Amniotic stem cell (primary cell): Measurements from ENCODE around the gene LACC1.

ENCODE experiments used
- DNase-seq: peaks from one replicate; lab custom pipeline; 2025; lab: John Stamatoyannopoulos, UW

LACC1 gene

GRCh38 chr13:43879755-43880181, at the start of gene LACC1:
TSS of gene LACC1 (plus strand) at chr13:43879904. CDS start at chr13:43880986, 1,082 bp downstream.
- DNase-seq, result no peak

- DNase-seq, result peak; percentile 82
Measured at GRCh38 chr13:43830497-43830881, 49.2 kb upstream of the LACC1 start.

DNA sequence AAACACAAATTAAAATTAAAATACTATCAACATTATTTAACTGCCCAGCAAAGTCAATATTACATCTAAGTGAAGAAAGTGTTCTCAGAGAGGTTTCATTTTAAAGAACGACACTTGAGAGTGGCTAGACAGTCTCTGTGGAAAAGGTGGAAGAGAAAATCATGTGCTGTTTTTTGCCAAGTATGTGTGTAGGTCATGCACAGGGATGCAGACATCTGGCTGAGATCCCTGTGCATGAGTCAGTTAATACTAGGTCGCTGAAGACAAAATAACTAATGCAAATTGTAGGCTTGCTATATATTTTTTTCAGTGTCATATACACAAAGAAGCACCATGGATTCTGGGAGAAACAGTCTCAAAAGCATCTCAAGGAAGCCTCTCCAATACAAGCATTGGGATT, 48.6 kb upstream of the LACC1 start:
- DNase-seq, result peak; percentile 28

DNA sequence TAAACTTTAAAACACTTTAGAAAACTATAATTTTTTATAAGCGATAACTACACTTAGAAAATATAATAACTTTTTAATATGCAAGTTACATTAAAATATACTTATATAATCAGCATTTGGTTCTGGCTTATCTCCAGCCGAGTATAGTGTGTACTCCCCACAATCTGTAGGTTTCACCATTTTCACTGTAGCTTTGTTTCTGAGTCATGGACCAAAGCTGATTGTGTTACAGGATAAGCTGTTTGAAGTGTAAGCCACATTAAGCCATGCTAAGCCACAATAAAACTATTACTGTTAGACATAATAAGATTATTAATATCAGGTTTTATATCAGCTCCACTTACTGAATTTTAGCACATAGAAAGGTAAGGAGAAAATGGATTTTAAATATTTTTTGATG, 44.0 kb upstream of the LACC1 start:
- no peak for DNase-seq

DNA sequence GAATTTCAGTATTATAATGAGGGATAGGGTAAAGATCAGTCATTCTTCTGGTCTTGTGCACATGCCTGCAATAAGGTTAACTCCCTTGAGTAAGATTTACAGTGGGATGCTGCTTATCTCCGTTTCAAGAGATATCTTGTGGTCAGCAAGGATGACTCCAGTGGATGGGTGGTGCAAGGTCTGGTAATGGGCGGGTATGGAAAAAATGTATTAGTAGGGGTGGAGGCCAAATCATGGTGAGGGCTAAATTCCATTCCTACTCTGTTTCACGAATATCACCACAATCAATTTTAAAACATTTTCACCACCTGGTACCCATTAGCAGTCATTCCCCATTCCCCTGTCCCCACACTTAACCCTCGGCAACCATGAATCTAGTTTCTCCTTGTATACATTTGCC, 40.8 kb upstream of the LACC1 start:
- no peak for DNase-seq

GRCh38 chr13:43846496-43847158, 33.1 kb upstream of the LACC1 start:
- DNase-seq, result no peak

- DNase-seq, result no peak
Measured at GRCh38 chr13:43848001-43848649, 31.6 kb upstream of the LACC1 start.

DNA sequence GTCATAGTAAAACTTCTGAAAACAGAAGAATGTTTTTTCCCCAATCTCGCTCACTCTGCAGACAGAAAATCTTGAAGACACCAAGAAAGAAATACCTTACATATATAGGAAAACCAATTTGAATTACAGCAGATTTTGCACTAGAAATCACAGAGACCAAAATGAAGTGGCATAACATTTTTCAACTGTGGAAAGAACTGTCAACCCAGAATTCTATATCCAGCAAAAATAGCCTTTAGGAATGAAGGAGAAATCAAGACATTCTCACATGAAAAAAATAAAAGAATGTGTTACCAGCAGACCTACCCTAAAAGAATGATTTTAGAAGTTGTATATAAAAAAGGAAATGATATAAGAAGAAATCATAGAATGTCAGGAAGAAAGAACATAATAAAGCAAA, 28.8 kb upstream of the LACC1 start:
- no peak for DNase-seq

- no peak for DNase-seq
Measured at GRCh38 chr13:43852923-43853404, 26.7 kb upstream of the LACC1 start.

DNA sequence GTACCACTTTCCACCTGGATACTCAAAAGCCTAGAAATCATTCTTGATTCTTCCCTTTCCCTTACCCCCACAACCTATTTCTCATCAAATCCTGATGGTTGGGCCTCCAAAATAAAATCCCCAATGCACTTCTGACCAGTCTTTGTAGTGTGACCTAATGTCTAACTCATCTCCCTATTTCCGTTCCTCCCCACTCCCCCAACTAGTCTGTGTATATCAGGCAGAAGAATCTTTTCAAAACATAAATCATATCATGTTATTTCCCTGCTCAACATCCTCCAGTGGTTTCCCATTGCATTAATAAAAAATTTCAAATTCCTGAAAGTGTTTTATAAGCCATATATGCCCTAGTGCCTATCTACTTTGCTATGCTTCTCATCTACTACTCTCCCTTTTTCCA, 17.8 kb upstream of the LACC1 start:
- DNase-seq, result no peak

DNA sequence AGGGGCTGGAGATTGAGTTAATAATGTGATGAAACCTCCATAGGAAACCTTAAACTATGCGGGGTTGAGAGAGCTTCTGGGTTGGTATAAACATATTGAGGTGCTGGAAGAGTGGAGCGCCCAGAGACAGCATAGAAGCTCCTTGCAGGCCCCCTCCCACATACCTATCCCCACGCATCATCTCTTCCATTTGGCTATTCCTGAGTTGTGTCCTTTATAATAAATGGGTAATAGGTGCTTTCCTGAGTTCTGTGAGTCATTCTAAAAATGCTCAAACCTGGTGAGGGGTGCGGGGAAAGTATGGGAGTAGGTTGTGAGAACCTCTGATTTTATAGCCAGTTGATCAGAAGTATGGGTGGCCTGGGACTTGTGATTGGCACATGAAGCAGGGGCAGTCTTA, 14.8 kb upstream of the LACC1 start:
- DNase-seq, result no peak

DNA sequence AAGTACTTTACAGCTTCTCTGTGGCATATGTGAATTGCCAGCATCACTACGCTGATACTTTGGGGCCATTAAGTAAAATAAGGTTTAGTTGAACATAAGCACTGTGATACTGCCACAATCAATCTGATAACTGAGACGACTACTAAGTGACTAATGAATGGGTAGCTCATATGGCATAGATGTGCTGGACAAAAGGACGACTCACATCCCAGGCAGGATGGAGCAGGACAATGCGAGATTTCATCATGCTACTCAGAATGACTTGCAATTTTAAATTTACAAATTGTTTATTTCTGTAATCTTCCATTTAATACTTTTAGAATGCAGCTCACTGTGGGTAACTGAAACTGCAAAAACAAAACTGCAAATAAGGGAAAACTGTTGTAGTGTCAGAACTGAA, 13.8 kb upstream of the LACC1 start:
- DNase-seq, result no peak

GRCh38 chr13:43872181-43872580, 7.5 kb upstream of the LACC1 start:
- no peak for DNase-seq

GRCh38 chr13:43874504-43875092, 5.1 kb upstream of the LACC1 start:
- no peak for DNase-seq

GRCh38 chr13:43876366-43876765, 3.3 kb upstream of the LACC1 start:
- DNase-seq, result no peak

GRCh38 chr13:43877326-43877725, 2.4 kb upstream of the LACC1 start:
- DNase-seq, result no peak

GRCh38 chr13:43877766-43878165, 1.9 kb upstream of the LACC1 start:
- no peak for DNase-seq

DNA sequence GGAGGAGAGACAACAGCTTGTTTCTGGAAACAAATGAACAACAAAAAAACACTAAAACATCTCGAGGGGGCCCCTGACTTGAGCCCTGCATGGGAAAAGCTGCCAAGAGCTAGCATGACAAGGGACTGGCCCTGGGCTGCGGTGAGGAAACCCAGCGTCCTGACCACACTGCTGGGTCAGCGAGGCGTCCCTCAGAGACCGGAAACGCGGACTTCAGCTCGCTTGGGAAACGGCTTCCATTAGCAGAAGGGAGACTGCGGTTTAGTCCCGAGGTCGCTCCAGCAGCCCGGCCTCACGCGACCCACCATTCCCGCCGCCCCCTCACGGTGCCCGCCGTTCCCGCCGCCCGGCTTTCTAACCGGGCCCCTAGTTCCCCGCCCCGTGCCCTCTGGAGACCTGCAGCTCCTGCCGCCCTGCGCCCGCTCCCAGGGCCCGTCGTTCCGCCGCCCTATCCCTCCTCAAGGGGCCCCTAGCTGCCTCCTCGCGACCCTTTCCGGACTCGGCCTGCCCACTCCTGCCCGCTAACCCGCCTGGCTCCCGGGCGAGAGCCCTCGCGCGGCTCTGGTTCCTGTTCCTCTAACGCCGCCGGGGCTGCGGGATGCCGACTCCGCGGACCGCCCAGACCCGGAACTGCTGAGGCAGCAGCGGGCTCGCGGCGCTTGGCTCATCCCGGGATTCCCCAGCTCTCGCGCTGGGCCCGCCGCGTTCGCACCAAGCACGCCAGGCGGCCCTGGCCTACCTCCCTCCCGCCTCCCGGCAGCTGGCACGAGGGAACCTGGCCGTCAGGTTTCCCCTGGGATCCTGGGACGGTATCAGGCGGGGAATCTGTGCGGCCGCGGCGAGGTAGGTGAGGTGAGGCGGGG, 581 bp upstream of the LACC1 start, which contains the start of gene CCDC122:
Gene CCDC122, minus strand, starts transcription at position 849 of the 863 bp plus-strand sequence. CDS start 10,364 bp downstream, outside the sequence.
- DNase-seq, result peak; percentile 65

- DNase-seq, result no peak
Measured at GRCh38 chr13:43880214-43880855, 631 bp downstream of the LACC1 start.

GRCh38 chr13:43880926-43881325, 1.2 kb downstream of the LACC1 start:
- DNase-seq, result no peak

- DNase-seq, result no peak
Measured at GRCh38 chr13:43881580-43881979, 1.9 kb downstream of the LACC1 start.

- no peak for DNase-seq
Measured at GRCh38 chr13:43883631-43884030, 3.9 kb downstream of the LACC1 start.
